ENCODE data around the gene CDH13.

GRCh38 chr16:83840060-83840617 is 1213.4 kb downstream of the CDH13 start:
- TF ChIP-seq, protein P1, sequence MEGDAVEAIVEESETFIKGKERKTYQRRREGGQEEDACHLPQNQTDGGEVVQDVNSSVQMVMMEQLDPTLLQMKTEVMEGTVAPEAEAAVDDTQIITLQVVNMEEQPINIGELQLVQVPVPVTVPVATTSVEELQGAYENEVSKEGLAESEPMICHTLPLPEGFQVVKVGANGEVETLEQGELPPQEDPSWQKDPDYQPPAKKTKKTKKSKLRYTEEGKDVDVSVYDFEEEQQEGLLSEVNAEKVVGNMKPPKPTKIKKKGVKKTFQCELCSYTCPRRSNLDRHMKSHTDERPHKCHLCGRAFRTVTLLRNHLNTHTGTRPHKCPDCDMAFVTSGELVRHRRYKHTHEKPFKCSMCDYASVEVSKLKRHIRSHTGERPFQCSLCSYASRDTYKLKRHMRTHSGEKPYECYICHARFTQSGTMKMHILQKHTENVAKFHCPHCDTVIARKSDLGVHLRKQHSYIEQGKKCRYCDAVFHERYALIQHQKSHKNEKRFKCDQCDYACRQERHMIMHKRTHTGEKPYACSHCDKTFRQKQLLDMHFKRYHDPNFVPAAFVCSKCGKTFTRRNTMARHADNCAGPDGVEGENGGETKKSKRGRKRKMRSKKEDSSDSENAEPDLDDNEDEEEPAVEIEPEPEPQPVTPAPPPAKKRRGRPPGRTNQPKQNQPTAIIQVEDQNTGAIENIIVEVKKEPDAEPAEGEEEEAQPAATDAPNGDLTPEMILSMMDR (IDR thresholded peaks at IDR 0.05; ENCODE audit: low read depth, low read length), result no peak
- TF ChIP-seq EZH2phosphoT487 (IDR thresholded peaks at IDR 0.05; ENCODE audit: low read depth), result no peak

Data from OCI-LY3 (cell line).